Mesendoderm (in vitro differentiated cells): Measurements from ENCODE around the gene PKLR.

Source experiments
- DNase-seq: peaks from one replicate; pipeline ENCODE4 v3.0.0; 2013
- H2AK5ac ChIP-seq: 2 replicates; pipeline ENCODE4 v1.6.1; 2013; ENCODE audit warnings: low read length, inconsistent platforms
- H2BK120ac ChIP-seq: 2 replicates; pipeline ENCODE4 v1.6.1; 2013; ENCODE audit warnings: low read depth, mild to moderate bottlenecking, low read length, moderate library complexity, mixed read lengths
- H2BK15ac ChIP-seq: replicated peaks from 2 replicates; pipeline ENCODE4 v1.6.1; 2013; ENCODE audit warnings: low read depth, mild to moderate bottlenecking, moderate library complexity
- H2BK5ac ChIP-seq: 2 replicates; pipeline ENCODE4 v1.6.1; 2013; ENCODE audit warnings: low read length, inconsistent platforms
- H3K18ac ChIP-seq: 2 replicates; pipeline ENCODE4 v1.6.1; 2013; ENCODE audit warnings: mild to moderate bottlenecking, low read length, mixed read lengths
- H3K23ac ChIP-seq: one replicate; pipeline ENCODE4 v1.6.1; 2013; ENCODE audit warnings: low read length
- H3K27ac ChIP-seq: 2 replicates; pipeline ENCODE4 v1.5.1; 2013; ENCODE audit warnings: low read depth, mild to moderate bottlenecking, inconsistent platforms, low read length, moderate library complexity
- H3K27me3 ChIP-seq: 2 replicates; pipeline ENCODE4 v1.6.1; 2013; ENCODE audit warnings: low read length, control low read depth, mild to moderate bottlenecking, inconsistent platforms; ENCODE audit not compliant: insufficient read depth, poor library complexity
- H3K36me3 ChIP-seq: 2 replicates; pipeline ENCODE4 v1.6.1; 2013; ENCODE audit warnings: low read length, inconsistent platforms; ENCODE audit not compliant: control insufficient read depth, insufficient read depth
- H3K4ac ChIP-seq: one replicate; pipeline ENCODE4 v1.6.1; 2013; ENCODE audit warnings: low read depth, mild to moderate bottlenecking, low read length, moderate library complexity
- H3K4me1 ChIP-seq: 2 replicates; pipeline ENCODE4 v1.6.1; 2013; ENCODE audit warnings: low read depth, low read length, inconsistent platforms; ENCODE audit not compliant: control insufficient read depth
- H3K4me2 ChIP-seq: 2 replicates; pipeline ENCODE4 v1.6.1; 2013; ENCODE audit warnings: low read length
- H3K4me3 ChIP-seq: 2 replicates; pipeline ENCODE4 v1.5.1; 2013; ENCODE audit warnings: mild to moderate bottlenecking, low read length
- H3K56ac ChIP-seq: one replicate; pipeline ENCODE4 v1.6.1; 2013; ENCODE audit warnings: low read length
- H3K79me1 ChIP-seq: 2 replicates; pipeline ENCODE4 v1.6.1; 2013; ENCODE audit warnings: low read length, inconsistent platforms
- H3K79me2 ChIP-seq: 2 replicates; pipeline ENCODE4 v1.6.1; 2013; ENCODE audit warnings: mild to moderate bottlenecking, low read length; ENCODE audit not compliant: control insufficient read depth, insufficient read depth
- H3K9ac ChIP-seq: 2 replicates; pipeline ENCODE4 v1.6.1; 2013; ENCODE audit warnings: low read length, inconsistent platforms
- H4K5ac ChIP-seq: one replicate; pipeline ENCODE4 v1.6.1; 2013; ENCODE audit warnings: low read length
- H4K8ac ChIP-seq: one replicate; pipeline ENCODE4 v1.6.1; 2013; ENCODE audit warnings: low read depth, mild to moderate bottlenecking, control low read depth, low read length, moderate library complexity
- WGBS: extraction: QIAGEN DNeasy Blood & Tissue Kit; methylation state at CpG from one replicate; pipeline ENCODE4 v1.1.7; 2013; ENCODE audit warnings: low lambda C conversion rate, missing lambda C conversion rate; ENCODE audit not compliant: insufficient coverage; ENCODE audit errors: extremely low coverage; 5-methylcytosine and 5-hydroxymethylcytosine counted together

PKLR gene

GRCh38 chr1:155256058-155256852 is 45.0 kb downstream of the PKLR start:
- Histone ChIP-seq H3K27ac (no peak overlapping the region), H3K23ac (no peak overlapping the region)

GRCh38 chr1:155255243-155256007 is 45.8 kb downstream of the PKLR start, which contains the start of gene ENTREP3:
Gene ENTREP3 (minus strand): TSS chr1:155255483. CDS start chr1:155254877, 606 bp downstream.
- Histone ChIP-seq H4K5ac (no peak within 1 kb of the TSS), H3K4me2 (peak within 1 kb of the TSS; percentile 95), H3K4me1 (peaks cover 6% of the 10 kb centered on the region), H3K18ac (peak within 1 kb of the TSS; percentile 82), H2BK5ac (peak within 1 kb of the TSS; percentile 69), H4K8ac (no peak within 1 kb of the TSS), H3K56ac (peak within 1 kb of the TSS; percentile 95), H3K79me2 (no peaks in the 10 kb centered on the region), H2BK15ac (no peak within 1 kb of the TSS), H3K23ac (peak within 1 kb of the TSS; percentile 85), H3K36me3 (peaks cover 3% of the 10 kb centered on the region), H3K79me1 (peaks cover 4% of the 10 kb centered on the region), H2BK120ac (no peak within 1 kb of the TSS), H3K4me3 (peak within 1 kb of the TSS; percentile 69), H3K4ac (peak within 1 kb of the TSS; percentile 82), H3K9ac (peak within 1 kb of the TSS; percentile 86), H3K27ac (peak within 1 kb of the TSS; percentile 69), H2AK5ac (peak within 1 kb of the TSS; percentile 59), H3K27me3 (no peaks in the 10 kb centered on the region)
- DNase-seq: peak; percentile 93
- no CpG with 5 or more reads among the region's 54 CpGs for WGBS

More at GRCh38 chr1:155256058-155256852, 45.0 kb downstream of the PKLR start:
- Histone ChIP-seq H2BK15ac (no peak overlapping the region), H2AK5ac (no peak overlapping the region), H2BK5ac (no peak overlapping the region), H3K79me2 (peaks cover 2% of the 10 kb centered on the region), H3K4me1 (peaks cover 8% of the 10 kb centered on the region), H3K18ac (no peak overlapping the region), H3K4me3 (no peak overlapping the region), H3K9ac (peak overlapping the region; percentile 86), H3K27me3 (no peaks in the 10 kb centered on the region), H4K5ac (no peak overlapping the region), H4K8ac (no peak overlapping the region), H3K4me2 (peak overlapping the region; percentile 95), H2BK120ac (no peak overlapping the region), H3K4ac (no peak overlapping the region), H3K56ac (peak overlapping the region; percentile 95), H3K36me3 (peaks cover 3% of the 10 kb centered on the region), H3K79me1 (peaks cover 8% of the 10 kb centered on the region)
- no CpG with 5 or more reads among the region's 20 CpGs for WGBS
- DNase-seq: no peak

- Histone ChIP-seq H3K79me1 (peaks cover 4% of the 10 kb centered on the region), H2AK5ac (peak overlapping the region; percentile 59), H3K27me3 (no peaks in the 10 kb centered on the region), H2BK120ac (no peak overlapping the region), H3K4me3 (peak overlapping the region; percentile 69), H3K18ac (peak overlapping the region; percentile 12), H3K4me1 (peaks cover 8% of the 10 kb centered on the region), H2BK5ac (no peak overlapping the region), H4K5ac (no peak overlapping the region), H3K9ac (peak overlapping the region; percentile 85), H2BK15ac (no peak overlapping the region), H4K8ac (no peak overlapping the region), H3K4ac (peak overlapping the region; percentile 42), H3K79me2 (no peaks in the 10 kb centered on the region), H3K27ac (no peak overlapping the region), H3K56ac (peak overlapping the region; percentile 95), H3K36me3 (peaks cover 3% of the 10 kb centered on the region), H3K4me2 (peak overlapping the region; percentile 74), H3K23ac (peak overlapping the region; percentile 85)
- no peak for DNase-seq
- no CpG with 5 or more reads among the region's 35 CpGs for WGBS
Measured at GRCh38 chr1:155254714-155255242, 46.5 kb downstream of the PKLR start.

- Histone ChIP-seq H3K79me2 (no peaks in the 10 kb centered on the region), H3K4me2 (peak overlapping the region; percentile 74)
Measured at GRCh38 chr1:155254228-155254713, 47.0 kb downstream of the PKLR start.

GRCh38 chr1:155253797-155254196 is 47.4 kb downstream of the PKLR start:
- no CpG with 5 or more reads among the region's 5 CpGs for WGBS
- Histone ChIP-seq H3K27ac (no peak overlapping the region), H3K4me1 (peaks cover 8% of the 10 kb centered on the region), H3K27me3 (no peaks in the 10 kb centered on the region), H3K9ac (peak overlapping the region; percentile 85), H3K4ac (no peak overlapping the region), H2BK15ac (no peak overlapping the region), H3K56ac (peak overlapping the region; percentile 59), H3K36me3 (peaks cover 3% of the 10 kb centered on the region), H4K8ac (no peak overlapping the region), H2BK5ac (no peak overlapping the region), H3K79me2 (no peaks in the 10 kb centered on the region), H2AK5ac (peak overlapping the region; percentile 6), H3K4me2 (peak overlapping the region; percentile 14), H3K18ac (no peak overlapping the region), H3K79me1 (peaks cover 4% of the 10 kb centered on the region), H4K5ac (no peak overlapping the region), H3K4me3 (no peak overlapping the region), H2BK120ac (no peak overlapping the region), H3K23ac (peak overlapping the region; percentile 31)
- DNase-seq: no peak

More at GRCh38 chr1:155254228-155254713, 47.0 kb downstream of the PKLR start:
- Histone ChIP-seq H3K27ac (no peak overlapping the region), H2BK5ac (no peak overlapping the region), H3K79me1 (peaks cover 4% of the 10 kb centered on the region), H2BK120ac (no peak overlapping the region), H3K56ac (peak overlapping the region; percentile 95), H3K4me1 (peaks cover 8% of the 10 kb centered on the region), H2BK15ac (no peak overlapping the region), H3K9ac (peak overlapping the region; percentile 85), H3K36me3 (peaks cover 3% of the 10 kb centered on the region), H2AK5ac (peak overlapping the region; percentile 59), H4K8ac (no peak overlapping the region), H4K5ac (no peak overlapping the region), H3K18ac (no peak overlapping the region), H3K4ac (no peak overlapping the region), H3K4me3 (no peak overlapping the region), H3K23ac (peak overlapping the region; percentile 85), H3K27me3 (no peaks in the 10 kb centered on the region)
- no CpG with 5 or more reads among the region's 12 CpGs for whole genome bisulfite sequencing
- DNase-seq: no peak
